ENCODE data around the gene NRG4.
"Not testable (repeated sequence)": the region's sequence is repeated elsewhere in the genome, so short reads cannot be mapped to it uniquely, and the experiment has no call there.

NRG4 gene

DNA sequence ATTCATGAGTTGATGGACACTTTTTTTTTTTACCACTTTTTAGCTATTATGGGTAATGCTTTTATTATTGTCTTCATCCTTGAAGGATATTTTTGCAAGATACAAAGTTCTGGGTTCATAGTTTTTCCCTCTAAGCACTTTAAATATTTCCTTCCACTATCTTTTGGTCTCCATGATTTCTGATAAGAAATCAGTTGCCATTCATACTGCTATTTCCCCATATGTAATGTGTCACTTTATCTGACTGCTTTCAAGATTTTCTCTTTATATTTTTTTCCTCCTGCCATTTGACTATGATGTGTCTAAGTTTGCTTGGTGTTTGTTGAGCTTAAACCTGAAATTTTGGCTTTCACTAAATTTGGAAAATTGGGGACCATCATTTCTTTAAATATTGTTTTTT, 19.3 kb downstream of the NRG4 start:
- DNase-seq, result no peak

DNA sequence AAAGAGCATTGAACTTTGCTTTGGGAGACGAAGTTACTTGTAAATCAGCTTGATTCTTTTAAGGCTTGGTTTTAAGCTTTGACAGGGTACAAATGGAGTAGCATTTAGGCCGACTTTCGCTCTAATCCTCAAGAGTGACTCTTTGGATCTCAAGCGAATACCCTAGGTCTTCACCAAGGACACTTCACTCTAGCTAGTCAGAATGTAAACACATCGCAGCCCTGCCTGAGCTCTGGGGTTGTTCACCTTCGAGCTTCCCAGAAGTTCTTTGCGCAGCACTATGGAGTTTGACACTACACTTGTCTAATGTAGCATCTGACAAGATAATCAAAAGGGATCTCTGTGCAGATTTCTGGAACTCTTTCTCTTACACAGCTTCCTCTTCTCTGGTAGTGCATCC, 22.3 kb downstream of the NRG4 start:
- DNase-seq, result no peak

DNA sequence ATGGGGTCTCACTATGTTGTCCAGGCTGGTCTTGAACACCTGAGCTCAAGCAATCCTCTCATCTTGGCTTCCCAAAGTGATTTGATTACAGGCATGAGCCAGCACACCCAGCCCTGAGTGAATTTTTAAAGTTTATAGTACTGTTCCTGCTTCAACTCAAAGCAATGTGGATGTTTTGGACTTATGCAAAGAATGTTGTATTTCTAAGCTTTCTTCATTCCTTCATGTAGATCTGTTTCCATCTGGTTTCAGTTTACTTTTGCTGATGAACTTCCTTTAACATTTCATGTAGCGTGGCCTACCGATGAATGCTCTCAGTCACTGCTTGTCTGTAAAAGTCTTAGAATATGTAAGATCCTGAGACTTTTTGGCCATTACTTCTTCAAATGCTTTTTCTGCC, 23.2 kb downstream of the NRG4 start:
- no peak for DNase-seq

- peak; percentile 2 for DNase-seq
Observed at GRCh38 chr15:75985971-75986370, 26.3 kb downstream of the NRG4 start.

- DNase-seq, result not testable (repeated sequence)
Observed at GRCh38 chr15:75984706-75985105, 27.5 kb downstream of the NRG4 start.

DNA sequence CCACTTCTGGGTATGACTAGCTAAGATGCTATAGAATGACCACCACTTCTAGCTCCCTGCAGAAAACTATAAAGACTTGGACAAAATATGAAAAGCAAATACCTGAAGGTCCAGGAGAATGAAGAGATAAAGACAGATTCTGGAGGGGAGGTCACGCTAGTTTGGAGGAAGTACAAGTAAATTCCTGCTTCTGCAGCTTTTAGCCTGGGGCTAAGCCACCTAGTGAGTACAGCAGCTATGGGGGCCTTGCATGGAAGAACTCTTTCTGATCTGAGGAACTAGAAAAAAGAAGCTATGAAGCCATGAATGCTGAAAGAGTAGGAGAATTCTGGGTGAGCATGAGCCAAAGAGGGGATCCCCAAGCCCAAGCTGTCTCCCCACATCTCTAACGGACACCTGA, 29.8 kb downstream of the NRG4 start:
- no peak for DNase-seq

GRCh38 chr15:75981149-75981815, 30.9 kb downstream of the NRG4 start:
- no peak for DNase-seq

DNA sequence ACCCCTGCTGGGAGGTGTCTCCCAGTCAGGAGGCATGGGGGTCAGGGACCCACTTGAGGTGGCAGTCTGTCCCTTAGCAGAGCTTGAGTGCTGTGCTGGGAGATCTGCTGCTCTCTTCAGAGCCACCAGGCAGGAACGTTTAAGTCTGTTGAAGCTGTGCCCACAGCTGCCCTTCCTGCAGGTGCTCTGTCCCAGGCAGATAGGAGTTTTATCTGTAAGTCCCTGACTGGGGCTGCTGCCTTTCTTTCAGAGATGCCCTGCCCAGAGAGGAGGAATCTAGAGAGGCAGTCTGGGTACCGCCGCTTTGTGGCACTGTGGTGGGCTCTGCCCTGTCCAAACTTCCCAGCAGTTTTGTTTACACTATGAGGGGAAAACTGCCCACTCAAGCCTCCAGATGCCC, 35.5 kb downstream of the NRG4 start:
- DNase-seq, result not testable (repeated sequence)

- no peak for DNase-seq
Observed at GRCh38 chr15:75966073-75966472, 46.2 kb downstream of the NRG4 start.

DNA sequence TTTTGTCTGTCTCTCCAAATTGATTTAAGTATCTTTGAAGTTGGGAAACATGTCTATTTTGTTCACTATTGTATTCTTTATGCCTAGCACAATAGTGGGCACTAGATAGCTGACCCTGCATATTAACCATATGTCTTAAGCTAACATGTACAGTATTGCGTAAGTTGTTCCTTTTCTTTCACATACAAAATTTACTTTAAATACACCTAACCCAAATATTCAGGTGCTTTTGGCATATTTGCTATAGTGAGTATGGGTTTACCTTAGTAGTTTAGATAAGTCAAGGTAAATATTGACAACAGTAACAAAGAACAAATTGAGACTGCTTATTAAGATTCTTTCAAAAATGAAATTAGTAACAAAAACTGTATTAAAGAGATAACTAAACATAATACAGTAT, 50.9 kb downstream of the NRG4 start:
- DNase-seq, result no peak

DNA sequence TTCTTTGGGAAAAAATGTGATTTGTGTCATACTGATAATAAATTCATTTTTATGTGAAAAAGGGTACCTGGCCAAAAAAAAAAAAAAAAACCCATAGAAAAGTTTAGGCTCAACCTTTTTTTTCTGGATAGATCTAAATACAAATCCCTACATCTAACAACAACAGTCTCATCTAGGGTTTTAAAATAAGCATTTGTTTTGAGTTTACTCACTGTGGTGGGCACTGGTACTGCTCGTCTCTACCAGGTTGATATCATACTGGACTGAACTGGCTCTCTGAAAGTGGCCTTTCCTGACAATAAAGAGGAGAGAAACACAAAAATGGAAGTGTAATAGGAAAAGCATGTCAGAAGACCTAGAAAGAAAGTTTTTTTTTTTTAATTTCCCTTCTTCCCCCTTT, 56.5 kb downstream of the NRG4 start:
- no peak for DNase-seq

GRCh38 chr15:75952525-75952924, 59.7 kb downstream of the NRG4 start:
- peak; percentile 28 for DNase-seq

DNA sequence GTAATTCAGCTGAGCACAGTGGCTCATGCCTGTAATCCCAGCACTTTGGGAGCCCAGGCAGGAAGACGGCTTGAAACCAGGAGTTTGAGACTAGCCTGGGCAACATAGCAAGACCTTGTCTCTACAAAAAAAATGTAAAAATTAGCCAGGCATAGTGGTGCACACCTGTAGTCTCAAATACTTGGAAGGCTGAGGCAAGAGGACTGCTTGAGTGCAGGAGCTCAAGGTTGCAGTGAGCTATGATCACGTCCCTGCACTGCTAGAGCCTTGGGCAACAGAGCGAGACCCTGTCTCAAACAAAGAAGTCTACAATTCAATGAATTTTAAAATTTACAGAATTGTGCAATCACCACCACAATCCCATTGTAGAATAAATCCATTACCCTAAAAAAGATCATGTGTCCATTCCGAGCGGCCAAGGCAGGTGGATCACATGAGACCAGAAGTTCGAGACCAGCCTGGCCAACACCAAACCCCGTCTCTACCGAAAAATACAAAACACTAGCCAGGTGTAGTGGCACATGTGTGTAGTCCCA, 63.4 kb downstream of the NRG4 start:
- DNase-seq, result no peak

DNA sequence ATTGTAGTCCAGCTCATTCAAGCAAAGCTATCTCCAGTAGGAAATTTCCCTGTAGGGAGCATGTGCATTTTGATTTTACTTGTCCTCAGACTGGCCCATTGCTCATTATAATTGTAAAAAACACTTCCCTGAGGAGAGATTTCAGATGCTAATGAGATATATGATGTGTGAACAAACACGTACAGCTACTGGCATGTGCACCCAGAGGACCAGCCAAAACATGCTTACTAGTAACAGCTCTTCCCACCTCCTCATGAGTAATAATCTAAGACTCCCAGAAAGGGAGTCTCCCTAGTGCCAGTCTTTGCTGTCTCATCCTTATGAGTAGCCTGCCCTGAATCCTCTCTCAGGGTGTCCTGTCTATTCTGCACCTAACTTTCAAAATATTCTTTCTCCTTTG, 65.1 kb downstream of the NRG4 start:
- no peak for DNase-seq

DNA sequence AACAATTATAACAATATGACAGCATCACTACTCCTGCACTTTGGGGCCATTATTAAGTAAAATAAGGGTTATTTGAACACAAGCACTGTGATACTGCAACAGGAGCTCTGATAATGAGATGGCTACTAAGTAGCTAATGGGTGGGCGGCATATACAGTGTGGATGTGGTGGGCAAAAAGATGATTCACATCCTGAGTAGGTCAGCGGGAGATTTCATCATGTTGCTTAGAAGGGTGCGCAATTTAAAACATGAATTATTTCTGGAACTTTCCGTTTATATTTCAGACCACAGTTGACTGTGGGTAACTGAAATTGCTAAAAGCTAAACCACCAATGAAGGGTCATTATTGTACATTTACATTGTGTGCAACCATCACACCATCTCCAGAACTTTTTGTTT, 66.3 kb downstream of the NRG4 start:
- DNase-seq, result no peak

GRCh38 chr15:75943713-75944215, 68.5 kb downstream of the NRG4 start:
- DNase-seq, result no peak

DNA sequence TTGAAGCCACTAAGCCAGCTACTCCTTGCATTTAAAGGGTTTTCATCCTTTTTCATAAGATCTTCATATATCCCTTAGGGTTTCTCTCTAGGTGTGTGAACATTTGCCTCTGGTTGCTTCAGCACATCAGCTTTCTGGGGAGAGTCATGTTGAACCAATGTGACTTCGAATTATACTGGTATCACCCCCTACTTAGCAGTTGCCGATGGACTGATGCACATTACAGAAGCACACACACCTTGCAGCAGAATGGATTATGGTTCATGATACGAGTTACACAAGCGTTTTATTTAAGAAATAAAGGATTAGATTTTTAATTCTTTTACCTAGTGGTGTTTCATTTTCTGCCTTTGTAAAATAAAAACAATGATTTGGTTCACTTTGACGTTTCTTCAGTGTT, 69.0 kb downstream of the NRG4 start:
- no peak for DNase-seq

DNA sequence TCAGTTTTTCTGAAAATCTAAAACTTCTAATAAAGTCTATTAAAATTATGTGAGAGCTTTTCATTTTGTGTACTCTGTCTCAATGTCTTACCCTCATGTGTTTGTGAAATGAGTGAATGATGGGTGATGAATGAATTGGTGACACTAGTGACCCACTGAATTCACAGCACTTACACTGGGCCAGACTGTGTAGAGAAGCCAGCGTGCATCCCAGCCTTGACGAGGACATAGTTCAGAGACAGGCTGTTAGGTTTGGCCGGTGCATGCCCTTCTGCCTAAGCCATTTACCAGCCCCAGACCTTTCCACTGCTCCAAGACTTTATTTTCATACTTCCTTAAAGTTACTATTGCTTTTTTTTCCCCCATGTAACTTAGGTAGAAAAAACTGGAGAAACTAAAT, 69.8 kb downstream of the NRG4 start:
- DNase-seq, result no peak

- DNase-seq, result no peak
Observed at GRCh38 chr15:75930866-75931265, 81.4 kb downstream of the NRG4 start.

GRCh38 chr15:75929799-75930565, 82.2 kb downstream of the NRG4 start:
- no peak for DNase-seq

- DNase-seq, result no peak
Observed at GRCh38 chr15:75928680-75929608, 83.3 kb downstream of the NRG4 start.

DNA sequence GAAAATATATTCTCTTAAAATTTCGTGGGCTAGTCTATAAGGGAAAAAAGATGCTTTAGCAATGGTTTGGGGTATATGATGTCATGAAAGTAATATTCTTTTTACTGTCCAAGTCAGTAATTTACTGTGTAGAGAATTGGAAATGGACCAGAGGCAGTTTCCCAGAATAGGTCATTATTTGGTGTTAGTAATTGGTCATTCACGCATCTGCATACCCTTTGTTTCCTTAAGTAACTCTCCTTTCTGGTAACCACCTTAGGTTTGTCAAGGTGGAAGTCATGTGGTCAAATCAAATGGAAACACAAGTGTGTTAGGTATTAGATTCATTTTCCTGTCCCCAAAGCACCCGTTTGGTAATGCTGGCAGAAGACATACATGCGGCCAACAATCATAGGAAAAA, 84.6 kb downstream of the NRG4 start:
- no peak for DNase-seq

- no peak for DNase-seq
Observed at GRCh38 chr15:75926931-75927330, 85.3 kb downstream of the NRG4 start.
